ENCODE data around the gene TANK. TPM values are rescaled to one million over a fixed set of nuclear protein-coding genes. Genes with fewer than 3 reads are reported as not detected.

Gene TANK
- total RNA-seq, 1 experiment from 2014 or later, result 52.5 TPM

GRCh38 chr2:161233858-161234431 lies 73.7 kb downstream of the TANK start (continued):
- TF ChIP-seq MAX (IDR thresholded peaks at IDR 0.05), result no peak
- TF ChIP-seq ATF3 (IDR thresholded peaks at IDR 0.05), result no peak

- no peaks in the 10 kb centered on the region for H3K27me3 ChIP-seq (ENCODE audit: insufficient read depth, low read length)
- TF ChIP-seq MAX (IDR thresholded peaks at IDR 0.05), result no peak
- no peak for TF ChIP-seq ZNF274 (IDR thresholded peaks at IDR 0.05; ENCODE audit: low read depth, low read length)
- TF ChIP-seq EGR1 (IDR thresholded peaks at IDR 0.05; ENCODE audit: low read depth), result no peak
- TF ChIP-seq, protein P1, sequence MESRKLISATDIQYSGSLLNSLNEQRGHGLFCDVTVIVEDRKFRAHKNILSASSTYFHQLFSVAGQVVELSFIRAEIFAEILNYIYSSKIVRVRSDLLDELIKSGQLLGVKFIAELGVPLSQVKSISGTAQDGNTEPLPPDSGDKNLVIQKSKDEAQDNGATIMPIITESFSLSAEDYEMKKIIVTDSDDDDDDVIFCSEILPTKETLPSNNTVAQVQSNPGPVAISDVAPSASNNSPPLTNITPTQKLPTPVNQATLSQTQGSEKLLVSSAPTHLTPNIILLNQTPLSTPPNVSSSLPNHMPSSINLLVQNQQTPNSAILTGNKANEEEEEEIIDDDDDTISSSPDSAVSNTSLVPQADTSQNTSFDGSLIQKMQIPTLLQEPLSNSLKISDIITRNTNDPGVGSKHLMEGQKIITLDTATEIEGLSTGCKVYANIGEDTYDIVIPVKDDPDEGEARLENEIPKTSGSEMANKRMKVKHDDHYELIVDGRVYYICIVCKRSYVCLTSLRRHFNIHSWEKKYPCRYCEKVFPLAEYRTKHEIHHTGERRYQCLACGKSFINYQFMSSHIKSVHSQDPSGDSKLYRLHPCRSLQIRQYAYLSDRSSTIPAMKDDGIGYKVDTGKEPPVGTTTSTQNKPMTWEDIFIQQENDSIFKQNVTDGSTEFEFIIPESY (IDR thresholded peaks at IDR 0.05; ENCODE audit: extremely low read depth, insufficient replicate concordance, low read length), result no peak
- no peak for TF ChIP-seq POLR2A (IDR thresholded peaks at IDR 0.05; ENCODE audit: borderline replicate concordance, extremely low read depth, insufficient read depth, insufficient read length)
- no peak for TF ChIP-seq SIN3A (IDR thresholded peaks at IDR 0.05; ENCODE audit: low read depth)
- TF ChIP-seq CBX3 (IDR thresholded peaks at IDR 0.05; ENCODE audit: low read depth), result no peak
- TF ChIP-seq CEBPB (IDR thresholded peaks at IDR 0.05; ENCODE audit: low read depth), result no peak
- TF ChIP-seq FOSL1 (IDR thresholded peaks at IDR 0.05; ENCODE audit: low read depth), result no peak
- no peak for TF ChIP-seq JUND (IDR thresholded peaks at IDR 0.05)
- TF ChIP-seq TCF7L2 (IDR thresholded peaks at IDR 0.05; ENCODE audit: borderline replicate concordance, extremely low read depth, insufficient read depth, insufficient read length), result no peak
- no peak for TF ChIP-seq ATF3 (IDR thresholded peaks at IDR 0.05)
- TF ChIP-seq, protein P2, sequence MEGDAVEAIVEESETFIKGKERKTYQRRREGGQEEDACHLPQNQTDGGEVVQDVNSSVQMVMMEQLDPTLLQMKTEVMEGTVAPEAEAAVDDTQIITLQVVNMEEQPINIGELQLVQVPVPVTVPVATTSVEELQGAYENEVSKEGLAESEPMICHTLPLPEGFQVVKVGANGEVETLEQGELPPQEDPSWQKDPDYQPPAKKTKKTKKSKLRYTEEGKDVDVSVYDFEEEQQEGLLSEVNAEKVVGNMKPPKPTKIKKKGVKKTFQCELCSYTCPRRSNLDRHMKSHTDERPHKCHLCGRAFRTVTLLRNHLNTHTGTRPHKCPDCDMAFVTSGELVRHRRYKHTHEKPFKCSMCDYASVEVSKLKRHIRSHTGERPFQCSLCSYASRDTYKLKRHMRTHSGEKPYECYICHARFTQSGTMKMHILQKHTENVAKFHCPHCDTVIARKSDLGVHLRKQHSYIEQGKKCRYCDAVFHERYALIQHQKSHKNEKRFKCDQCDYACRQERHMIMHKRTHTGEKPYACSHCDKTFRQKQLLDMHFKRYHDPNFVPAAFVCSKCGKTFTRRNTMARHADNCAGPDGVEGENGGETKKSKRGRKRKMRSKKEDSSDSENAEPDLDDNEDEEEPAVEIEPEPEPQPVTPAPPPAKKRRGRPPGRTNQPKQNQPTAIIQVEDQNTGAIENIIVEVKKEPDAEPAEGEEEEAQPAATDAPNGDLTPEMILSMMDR (IDR thresholded peaks at IDR 0.05 in 2 of 3, conservative IDR thresholded peaks at IDR 0.05 in 1 of 3; ENCODE audit: borderline replicate concordance in 1 of 3, insufficient read depth in 1 of 3, low read depth in 2 of 3, low read length in 2 of 3), result no peak
- POLR2A ChIA-PET, result no interaction called here
- intact Hi-C loops (cut with micrococcal nuclease), result no loop called here
- no peak for DNase-seq (ENCODE audit: low read depth, low spot score)
- no peaks in the 10 kb centered on the region for H3K9me3 ChIP-seq (ENCODE audit: control insufficient read depth in 1 of 2, insufficient read depth in 1 of 2, low read depth in 1 of 2, low read length in 2 of 2)
- peaks cover 0 to 42% of the 10 kb centered on the region in 2 experiments; a peak in 2 of 4 replicates for H3K36me3 ChIP-seq (ENCODE audit: control insufficient read depth in 1 of 2, insufficient read depth in 2 of 2, low read length in 2 of 2)
- H3K4me1 ChIP-seq (ENCODE audit: control insufficient read depth in 1 of 2, insufficient read depth in 2 of 2, low read length in 2 of 2), result no peaks in the 10 kb centered on the region
- RAD21 ChIA-PET (ENCODE audit: low non-redundant PET in 1 of 2, low total read pairs in 2 of 2, uncharacterized antibody in 2 of 2, unreplicated experiment in 2 of 2), result no interaction called here
- no peak for ATAC-seq
- no TSS peak for BruUV-seq (replicated peaks)
- no peak overlapping the region for H3K4me2 ChIP-seq (ENCODE audit: low read length)
- no peak overlapping the region for H2AFZ ChIP-seq (ENCODE audit: low read depth, low read length, poor library complexity, severe bottlenecking)
- no peak overlapping the region for H3K9ac ChIP-seq (ENCODE audit: low read length)
- peaks cover 3% of the 10 kb centered on the region; the same call in 1 of the 2 replicates for H3K79me2 ChIP-seq (ENCODE audit: insufficient read depth, low read length)
- no peaks in the 10 kb centered on the region for H4K20me1 ChIP-seq (ENCODE audit: insufficient read depth)
- CTCF ChIA-PET, result interaction anchor here (1.2 to 2.8 kb wide), 2 partner anchors 11 to 16 kb away, joined by 3 to 19 read pairs; no protein-coding TSS in a partner anchor
- H3K4me3 ChIP-seq (replicated peaks in 1 of 2; ENCODE audit: low read depth in 1 of 2, low read length in 2 of 2), result no peak overlapping the region
- H3K9me2 ChIP-seq (ENCODE audit: insufficient read depth), result no peaks in the 10 kb centered on the region
- H3K27ac ChIP-seq (ENCODE audit: low read depth, low read length), result no peak overlapping the region
Measured at GRCh38 chr2:161234627-161235026, 74.4 kb downstream of the TANK start.

All from HCT116 (cell line).